Activated naive CD4-positive, alpha-beta T cell treated with anti-CD3 and anti-CD28 coated beads, Interleukin-2, amount 50 U/mL, for 24 hours (primary cell): ENCODE data around the gene POGZ.
"Not testable (repeated sequence)": the region's sequence is repeated elsewhere in the genome, so short reads cannot be mapped to it uniquely, and the experiment has no call there.

Experiments used
- H3K27ac Mint-ChIP-seq: one replicate; pipeline ENCODE4 v1.8.0; 2021; ENCODE audit warnings: mild to moderate bottlenecking, mixed read lengths
- H3K27me3 Mint-ChIP-seq: one replicate; pipeline ENCODE4 v1.8.0; 2021; ENCODE audit warnings: mixed read lengths
- H3K36me3 Mint-ChIP-seq: one replicate; pipeline ENCODE4 v1.8.0; 2021; ENCODE audit warnings: mixed read lengths
- H3K4me1 Mint-ChIP-seq: one replicate; pipeline ENCODE4 v1.8.0; 2021; ENCODE audit warnings: mixed read lengths
- H3K4me3 Mint-ChIP-seq: one replicate; pipeline ENCODE4 v1.8.0; 2021; ENCODE audit warnings: mild to moderate bottlenecking, mixed read lengths
- H3K9me3 Mint-ChIP-seq: one replicate; pipeline ENCODE4 v1.8.0; 2021; ENCODE audit warnings: mixed read lengths

Gene POGZ

DNA sequence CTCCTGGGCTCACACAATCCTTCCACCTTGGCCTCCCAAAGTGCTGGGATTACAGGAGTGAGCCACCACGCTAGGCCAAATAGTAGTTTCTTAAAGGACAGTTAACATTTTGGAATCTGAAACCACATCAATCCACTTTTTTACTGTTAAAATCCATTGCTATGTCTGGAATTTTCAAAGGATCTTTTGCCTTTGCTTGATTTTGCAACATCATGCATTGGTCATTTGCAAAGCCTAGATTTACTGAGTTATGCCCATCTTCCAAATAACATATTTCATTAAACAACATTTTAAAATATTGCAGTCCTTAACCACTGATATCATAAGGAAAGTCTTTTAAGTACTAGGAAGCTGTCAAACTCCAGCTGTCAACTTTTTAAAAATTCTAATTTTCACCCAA, 3.3 kb downstream of the POGZ start:
- Mint-ChIP-seq H3K4me1 (peaks cover 47% of the 10 kb centered on the region), H3K27me3 (no peaks in the 10 kb centered on the region), H3K4me3 (peak overlapping the region; percentile 23), H3K36me3 (no peaks in the 10 kb centered on the region), H3K9me3 (no peaks in the 10 kb centered on the region), H3K27ac (no peak overlapping the region)

DNA sequence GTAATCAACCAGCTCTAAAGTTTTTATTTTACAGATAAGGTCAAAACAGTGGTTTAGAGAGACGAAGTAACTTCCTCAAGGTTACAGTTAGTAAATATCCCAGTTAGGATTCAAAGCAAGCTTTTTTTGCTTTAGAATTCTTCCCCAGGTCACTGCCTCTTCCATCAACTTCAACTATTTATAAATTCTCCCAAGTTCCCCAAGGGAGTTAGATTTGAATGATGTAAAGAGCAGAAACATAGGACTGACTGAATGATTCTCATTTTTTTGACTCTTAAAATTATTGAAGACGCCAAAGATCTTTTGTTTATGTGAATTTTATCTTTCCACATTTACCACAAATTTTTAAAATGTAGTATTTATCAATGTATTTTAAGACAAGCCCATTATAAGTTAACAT, 4.1 kb downstream of the POGZ start:
- Mint-ChIP-seq H3K4me3 (no peak overlapping the region), H3K27me3 (no peaks in the 10 kb centered on the region), H3K9me3 (no peaks in the 10 kb centered on the region), H3K27ac (peak overlapping the region; percentile 59), H3K36me3 (no peaks in the 10 kb centered on the region), H3K4me1 (peaks cover 52% of the 10 kb centered on the region)

DNA sequence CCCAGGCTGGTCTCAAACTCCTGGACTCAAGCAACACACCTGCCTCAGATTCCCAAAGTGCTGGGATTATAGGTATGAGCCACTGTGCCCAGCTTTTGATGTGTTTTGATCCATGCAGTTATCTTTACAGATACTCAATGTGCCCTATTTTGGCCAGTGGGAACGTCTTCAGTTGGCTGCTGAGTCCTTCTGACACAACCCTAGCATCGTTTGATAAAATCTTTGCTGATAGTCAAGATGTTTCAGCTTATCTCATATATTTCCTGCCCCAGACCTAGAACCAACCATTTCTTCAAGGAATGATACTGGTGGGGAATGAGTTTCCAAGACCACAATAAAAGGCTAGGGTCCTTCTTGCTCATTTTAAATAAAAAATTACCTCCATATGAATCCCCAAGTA, 11.6 kb downstream of the POGZ start:
- Mint-ChIP-seq H3K9me3 (no peaks in the 10 kb centered on the region), H3K4me1 (peaks cover 56% of the 10 kb centered on the region), H3K36me3 (peaks cover 2% of the 10 kb centered on the region), H3K27me3 (no peaks in the 10 kb centered on the region), H3K4me3 (no peak overlapping the region), H3K27ac (no peak overlapping the region)

DNA sequence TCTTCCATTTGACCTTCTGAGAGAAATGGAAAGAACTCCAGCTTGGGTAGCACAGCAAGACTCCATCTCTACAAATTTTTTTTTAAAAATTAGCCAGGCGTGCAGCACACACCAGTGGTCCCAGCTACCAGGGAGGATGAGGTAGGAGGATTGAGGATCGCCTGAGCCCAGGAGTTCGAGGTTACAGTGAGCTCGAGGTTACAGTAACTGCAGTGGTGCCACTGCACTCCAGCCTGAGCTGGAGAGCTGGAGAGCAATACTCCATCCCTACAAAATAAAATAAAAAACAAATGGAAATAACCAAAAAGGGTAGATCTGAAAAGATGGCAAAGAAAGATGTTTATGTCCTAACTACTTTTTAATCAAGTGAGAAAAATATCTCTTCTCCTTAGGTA, 14.5 kb downstream of the POGZ start:
- Mint-ChIP-seq H3K9me3 (no peaks in the 10 kb centered on the region), H3K4me3 (no peak overlapping the region), H3K36me3 (peaks cover 5% of the 10 kb centered on the region), H3K4me1 (peaks cover 66% of the 10 kb centered on the region), H3K27me3 (no peaks in the 10 kb centered on the region), H3K27ac (no peak overlapping the region)

DNA sequence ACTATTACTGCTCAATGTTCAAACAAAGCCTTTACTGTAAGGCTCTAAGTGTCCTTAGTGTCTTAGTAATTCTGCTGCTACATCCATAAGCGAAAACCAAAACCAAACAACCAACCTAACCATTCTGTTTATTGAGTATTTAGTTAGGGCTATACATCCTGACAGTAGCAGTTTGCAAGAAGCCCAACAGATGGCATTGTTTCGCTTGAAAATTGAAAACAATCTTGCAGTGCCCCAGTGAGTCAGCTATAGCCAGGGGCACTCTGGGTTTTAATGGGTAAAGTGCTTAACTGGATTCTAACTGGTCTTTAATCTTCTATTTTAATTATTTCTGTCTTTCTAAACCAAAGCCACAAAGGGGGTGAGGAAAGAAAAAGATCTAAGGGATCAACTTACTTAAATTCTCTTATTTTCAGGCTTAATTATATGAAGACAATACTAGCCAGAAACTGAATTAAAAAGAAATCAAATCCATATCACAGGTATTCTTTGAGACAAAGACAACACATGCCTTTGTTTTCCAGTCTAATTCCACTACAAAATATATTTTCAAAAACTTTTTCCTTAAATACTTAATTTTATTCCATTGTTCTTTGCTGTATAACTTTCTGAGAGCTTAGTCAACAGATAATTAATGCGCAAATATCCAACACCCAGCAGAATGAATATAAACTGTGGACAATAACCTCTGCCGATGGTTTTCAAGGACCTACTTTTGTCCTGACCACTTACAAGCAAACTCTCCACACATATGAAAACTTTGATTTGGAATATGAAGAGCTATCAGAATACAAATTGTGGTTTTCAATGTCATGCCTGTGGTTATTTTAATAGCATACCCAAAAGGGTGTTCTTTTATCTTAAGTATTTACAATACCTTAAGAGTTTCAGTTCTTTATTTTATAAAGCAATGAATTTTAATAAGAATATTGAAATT, 15.2 kb downstream of the POGZ start:
- Mint-ChIP-seq H3K4me1 (peaks cover 70% of the 10 kb centered on the region), H3K27me3 (no peaks in the 10 kb centered on the region)

DNA sequence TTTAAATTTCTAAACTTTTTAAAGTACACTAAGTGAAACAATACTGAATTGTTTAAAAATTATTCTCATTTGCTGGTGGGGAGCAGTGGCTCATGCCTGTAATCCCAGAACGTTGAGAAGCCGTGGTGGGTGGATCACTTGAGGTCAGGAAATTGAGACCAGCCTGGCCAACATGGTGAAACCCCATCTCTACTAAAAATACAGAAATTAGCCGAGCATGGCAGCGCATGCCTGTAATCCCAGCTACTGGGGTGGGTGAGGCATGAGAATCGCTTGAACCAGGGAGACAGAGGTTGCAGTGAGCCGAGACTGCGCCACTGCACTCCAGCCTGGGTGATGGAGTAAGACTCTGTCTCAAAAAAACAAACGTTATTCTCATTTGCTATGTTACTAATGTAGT, 21.9 kb downstream of the POGZ start:
- not testable (repeated sequence) for H3K36me3 Mint-ChIP-seq, H3K27me3 Mint-ChIP-seq
- peaks cover 55% of the 10 kb centered on the region for H3K4me1 Mint-ChIP-seq

More for the DNA sequence above, 15.2 kb downstream of the POGZ start:
- Mint-ChIP-seq H3K4me3 (no peak overlapping the region), H3K9me3 (no peaks in the 10 kb centered on the region), H3K27ac (no peak overlapping the region), H3K36me3 (peaks cover 5% of the 10 kb centered on the region)

DNA sequence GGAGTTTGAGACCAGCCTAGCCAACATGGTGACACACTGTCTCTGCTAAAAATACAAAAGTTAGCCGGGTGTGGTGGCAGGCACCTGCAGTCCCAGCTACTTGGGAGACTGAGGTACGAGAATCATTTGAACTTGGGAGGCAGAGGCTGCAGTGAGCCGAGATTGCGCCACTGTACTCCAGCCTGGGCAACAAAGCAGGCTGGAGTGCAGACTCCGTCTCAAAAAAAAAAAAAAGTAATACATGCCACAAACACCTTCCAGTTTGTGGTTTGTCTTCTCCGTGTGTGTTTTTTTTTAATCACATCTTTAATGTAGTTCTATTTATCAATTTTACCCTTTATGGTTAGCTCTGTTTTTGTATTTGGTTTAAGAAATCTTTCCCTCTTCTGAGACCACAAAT, 22.3 kb downstream of the POGZ start:
- Mint-ChIP-seq H3K4me3 (no peak overlapping the region), H3K4me1 (peaks cover 56% of the 10 kb centered on the region), H3K27me3 (no peaks in the 10 kb centered on the region), H3K36me3 (peaks cover 4% of the 10 kb centered on the region), H3K9me3 (no peaks in the 10 kb centered on the region), H3K27ac (no peak overlapping the region)

More for the DNA sequence above, 21.9 kb downstream of the POGZ start:
- not testable (repeated sequence) for H3K4me3 Mint-ChIP-seq, H3K9me3 Mint-ChIP-seq, H3K27ac Mint-ChIP-seq

DNA sequence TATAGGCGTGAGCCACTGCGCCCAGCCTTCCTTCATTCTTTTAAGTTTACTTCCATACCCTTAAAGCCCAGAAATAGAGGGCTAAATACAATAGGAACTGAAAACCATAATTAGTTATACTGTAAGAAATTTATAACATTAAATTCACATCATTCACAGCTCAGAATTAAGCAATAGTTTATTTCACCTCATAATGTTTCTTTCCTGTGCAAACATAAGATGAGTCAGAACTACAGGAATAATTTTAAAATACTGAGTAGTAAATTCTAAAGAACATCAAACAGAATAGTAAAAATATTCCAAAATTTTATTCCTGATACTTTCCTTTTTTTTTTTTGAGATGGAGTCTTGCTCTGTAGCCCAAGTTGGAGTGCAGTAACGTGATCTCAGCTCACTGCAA, 24.1 kb downstream of the POGZ start:
- Mint-ChIP-seq H3K4me3 (no peak overlapping the region), H3K27ac (no peak overlapping the region), H3K4me1 (peaks cover 43% of the 10 kb centered on the region), H3K36me3 (peaks cover 3% of the 10 kb centered on the region), H3K27me3 (no peaks in the 10 kb centered on the region), H3K9me3 (no peaks in the 10 kb centered on the region)

DNA sequence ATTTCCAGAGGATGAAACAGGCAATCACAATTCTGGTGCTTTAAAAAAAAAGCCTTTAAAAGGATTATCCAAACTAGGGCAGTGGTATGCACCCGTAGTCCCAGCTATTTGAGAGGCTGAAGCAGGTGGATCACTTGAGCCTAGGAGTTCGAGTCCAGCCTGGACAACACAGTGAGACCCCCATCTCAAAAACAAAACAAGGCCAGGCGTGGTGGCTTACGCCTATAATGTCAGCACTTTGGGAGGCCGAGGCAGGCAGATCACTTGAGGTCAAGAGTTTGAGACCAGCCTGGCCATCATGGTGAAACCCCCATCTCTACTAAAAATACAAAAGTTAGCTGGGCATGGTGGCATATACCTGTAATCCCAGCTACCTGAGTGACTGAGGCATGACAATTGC, 25.5 kb downstream of the POGZ start:
- H3K36me3 Mint-ChIP-seq, H3K27ac Mint-ChIP-seq, H3K4me3 Mint-ChIP-seq, H3K27me3 Mint-ChIP-seq, H3K9me3 Mint-ChIP-seq: not testable (repeated sequence)
- H3K4me1 Mint-ChIP-seq: peaks cover 33% of the 10 kb centered on the region

DNA sequence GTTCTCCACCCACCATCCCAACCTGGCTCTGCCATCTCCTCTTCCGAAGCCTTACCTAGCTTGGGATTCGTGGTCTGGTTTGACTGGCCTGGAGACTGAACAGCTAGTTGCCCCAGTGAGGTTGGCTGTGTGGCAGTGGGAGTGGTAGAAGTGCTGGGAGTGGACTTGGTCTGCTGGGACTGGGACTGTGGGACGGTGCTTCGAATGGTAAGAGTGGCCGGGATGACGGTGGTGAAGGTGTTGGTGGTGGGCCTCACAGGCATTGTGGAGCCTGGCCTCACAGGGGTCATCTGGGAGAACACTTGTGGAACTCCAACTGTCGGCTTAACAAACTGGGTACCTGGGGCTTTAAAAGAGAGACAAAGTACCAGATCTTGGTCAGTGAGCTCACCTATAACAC, 31.2 kb downstream of the POGZ start:
- no peak overlapping the region for H3K4me3 Mint-ChIP-seq
- H3K9me3 Mint-ChIP-seq: no peaks in the 10 kb centered on the region
- H3K27me3 Mint-ChIP-seq: no peaks in the 10 kb centered on the region
- H3K27ac Mint-ChIP-seq: no peak overlapping the region
- H3K36me3 Mint-ChIP-seq: peaks cover 16% of the 10 kb centered on the region
- H3K4me1 Mint-ChIP-seq: peaks cover 5% of the 10 kb centered on the region

DNA sequence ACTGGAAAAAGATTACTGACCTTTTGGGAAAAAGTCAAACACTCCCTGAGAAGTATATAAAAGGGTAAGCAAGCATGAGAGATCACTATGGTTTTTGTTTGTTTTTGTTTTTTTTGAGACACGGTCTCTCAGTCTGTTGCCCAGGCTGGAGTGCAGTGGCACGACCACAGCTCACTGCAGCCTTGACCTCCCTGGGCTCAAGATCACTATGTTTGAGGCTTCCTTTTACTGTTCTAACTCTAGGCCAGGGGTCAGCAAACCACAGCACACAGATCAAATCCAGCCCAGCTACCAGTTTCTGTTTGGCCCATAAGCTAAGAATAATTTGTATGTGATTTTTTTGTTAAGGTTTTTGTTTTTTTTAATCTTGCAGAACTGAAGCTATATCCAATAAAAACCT, 34.2 kb downstream of the POGZ start:
- Mint-ChIP-seq H3K4me1 (no peaks in the 10 kb centered on the region), H3K9me3 (no peaks in the 10 kb centered on the region), H3K36me3 (peaks cover 17% of the 10 kb centered on the region), H3K27ac (no peak overlapping the region), H3K4me3 (no peak overlapping the region), H3K27me3 (no peaks in the 10 kb centered on the region)

DNA sequence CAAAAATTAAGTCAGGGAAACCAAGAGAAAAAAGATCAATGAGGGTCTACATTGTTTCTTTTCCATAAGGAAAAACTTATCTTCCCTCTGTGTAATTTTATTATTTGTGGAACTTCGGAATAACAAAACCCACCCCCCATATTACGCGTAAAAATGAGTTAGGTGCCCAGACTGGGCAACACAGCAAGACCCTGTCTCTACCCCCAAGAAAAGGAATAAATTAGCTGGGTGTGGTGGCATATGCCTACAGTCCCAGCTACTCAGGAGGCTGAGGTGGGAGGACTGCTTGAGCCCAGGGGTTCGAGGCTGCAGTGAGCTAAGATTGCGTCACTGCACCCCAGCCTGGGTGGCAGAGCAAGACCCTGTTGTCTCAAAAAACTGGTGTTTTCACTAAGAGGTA, 39.5 kb downstream of the POGZ start:
- H3K36me3 Mint-ChIP-seq: peaks cover 13% of the 10 kb centered on the region

DNA sequence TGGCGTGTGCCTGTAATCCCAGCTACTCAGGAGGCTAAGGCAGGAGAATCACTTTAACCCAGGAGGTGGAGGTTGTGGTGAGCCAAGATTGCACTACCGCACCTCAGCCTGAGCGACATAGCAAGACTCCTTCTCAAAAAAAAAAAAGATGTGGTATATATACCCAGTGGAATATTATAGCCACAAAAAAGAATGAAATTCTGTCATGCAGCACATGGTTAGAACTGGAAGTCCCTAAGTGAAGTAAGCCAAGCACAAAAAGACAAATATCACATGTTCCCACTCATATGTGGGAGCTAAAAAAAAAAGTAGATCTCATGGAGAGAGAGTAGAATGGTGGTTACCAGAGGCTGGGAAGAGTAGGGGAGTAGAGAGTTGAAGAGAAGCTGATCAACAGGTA, 41.2 kb downstream of the POGZ start:
- Mint-ChIP-seq H3K4me1 (no peaks in the 10 kb centered on the region), H3K36me3 (peaks cover 11% of the 10 kb centered on the region), H3K27ac (peak overlapping the region; percentile 53), H3K4me3 (no peak overlapping the region), H3K27me3 (no peaks in the 10 kb centered on the region), H3K9me3 (no peaks in the 10 kb centered on the region)

More for the DNA sequence above, 39.5 kb downstream of the POGZ start:
- no peaks in the 10 kb centered on the region for H3K4me1 Mint-ChIP-seq
- no peaks in the 10 kb centered on the region for H3K9me3 Mint-ChIP-seq
- no peak overlapping the region for H3K27ac Mint-ChIP-seq
- H3K27me3 Mint-ChIP-seq: no peaks in the 10 kb centered on the region
- H3K4me3 Mint-ChIP-seq: no peak overlapping the region

DNA sequence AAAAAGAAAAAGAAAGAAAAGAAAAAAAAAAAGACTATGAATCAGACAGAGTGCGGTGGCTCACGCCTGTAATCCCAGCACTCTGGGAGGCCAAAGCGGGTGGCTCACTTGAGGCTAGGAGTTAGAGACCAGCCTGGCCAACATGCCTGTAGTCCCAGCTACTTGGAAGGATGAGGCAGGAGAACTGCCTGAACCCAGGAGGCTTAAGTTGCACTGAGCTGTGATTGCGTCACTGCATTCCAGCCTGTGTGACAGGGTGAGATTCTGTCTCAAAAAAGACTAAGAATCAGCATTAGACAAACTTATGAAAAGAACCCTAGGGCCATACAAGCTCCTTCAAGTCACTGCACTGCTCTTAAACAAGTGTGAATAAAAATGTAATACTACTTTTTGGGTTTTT, 43.1 kb downstream of the POGZ start:
- peaks cover 15% of the 10 kb centered on the region for H3K36me3 Mint-ChIP-seq
- no peak overlapping the region for H3K27ac Mint-ChIP-seq
- no peak overlapping the region for H3K4me3 Mint-ChIP-seq
- no peaks in the 10 kb centered on the region for H3K4me1 Mint-ChIP-seq
- H3K9me3 Mint-ChIP-seq: no peaks in the 10 kb centered on the region
- H3K27me3 Mint-ChIP-seq: no peaks in the 10 kb centered on the region

DNA sequence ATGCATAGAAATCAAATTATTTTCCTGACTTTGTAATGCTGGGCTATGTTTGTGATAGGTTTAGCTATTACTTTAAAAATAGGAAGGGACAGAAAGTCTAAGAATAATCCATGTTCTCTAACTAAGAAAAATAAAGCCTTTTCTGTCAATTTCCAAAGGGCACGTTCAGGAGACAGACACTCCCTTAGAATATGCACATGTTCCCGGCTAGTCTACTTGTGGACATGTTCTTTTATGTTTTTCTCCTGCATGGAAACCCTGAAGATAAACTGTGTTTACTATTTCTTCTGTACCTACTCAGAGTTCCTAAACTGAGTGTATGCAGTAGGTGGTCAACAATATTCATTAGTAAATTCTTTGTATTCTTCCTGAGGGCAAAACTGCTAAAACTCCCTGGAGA, 47.4 kb downstream of the POGZ start:
- Mint-ChIP-seq H3K27ac (no peak overlapping the region), H3K36me3 (peaks cover 22% of the 10 kb centered on the region), H3K9me3 (no peaks in the 10 kb centered on the region), H3K4me3 (no peak overlapping the region), H3K4me1 (no peaks in the 10 kb centered on the region), H3K27me3 (no peaks in the 10 kb centered on the region)

DNA sequence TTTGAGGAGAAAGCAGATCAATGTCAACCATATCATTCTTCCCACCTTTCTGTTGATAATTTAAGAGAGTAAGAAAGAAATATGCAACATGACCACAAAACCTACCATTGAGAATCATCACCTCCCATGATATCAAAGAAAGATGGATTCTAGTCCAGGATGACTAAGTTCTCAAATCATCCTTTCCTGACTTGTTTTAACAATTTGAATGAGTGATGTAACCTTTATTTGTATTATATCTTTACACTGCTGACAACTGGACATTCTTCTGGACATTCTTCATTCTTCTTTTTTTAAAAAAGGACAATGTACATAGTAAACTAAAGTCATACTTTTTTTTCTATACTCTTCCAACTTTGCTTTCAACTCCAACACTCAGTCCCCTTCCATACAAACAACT, 50.4 kb downstream of the POGZ start:
- Mint-ChIP-seq H3K9me3 (no peaks in the 10 kb centered on the region), H3K27me3 (no peaks in the 10 kb centered on the region), H3K36me3 (peaks cover 18% of the 10 kb centered on the region), H3K4me3 (no peak overlapping the region), H3K27ac (no peak overlapping the region), H3K4me1 (no peaks in the 10 kb centered on the region)

DNA sequence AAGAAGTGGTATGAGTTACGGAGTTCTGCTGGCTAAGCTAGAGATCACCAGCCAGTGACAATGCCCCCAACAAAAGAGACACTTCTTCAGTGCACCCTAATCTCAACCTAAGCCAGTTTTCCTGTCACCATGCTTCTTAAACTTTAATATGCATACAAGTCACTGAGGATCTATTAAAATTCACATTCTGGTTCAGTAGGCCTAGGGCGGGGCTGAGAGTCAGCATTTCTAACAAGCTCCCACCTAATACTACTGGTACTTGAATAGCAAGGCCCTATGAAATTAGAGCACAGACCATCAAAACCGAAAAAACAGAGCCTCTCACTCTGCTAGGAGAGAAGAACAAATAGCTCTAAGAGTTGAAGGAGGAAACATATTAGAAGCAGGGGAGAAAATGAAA, 52.0 kb downstream of the POGZ start:
- H3K27ac Mint-ChIP-seq: no peak overlapping the region
- H3K4me3 Mint-ChIP-seq: no peak overlapping the region
- H3K27me3 Mint-ChIP-seq: no peaks in the 10 kb centered on the region
- no peaks in the 10 kb centered on the region for H3K9me3 Mint-ChIP-seq
- H3K36me3 Mint-ChIP-seq: peaks cover 16% of the 10 kb centered on the region
- no peaks in the 10 kb centered on the region for H3K4me1 Mint-ChIP-seq
